LNCaP clone FGC (cell line): Measurements from ENCODE around the gene ANKRD39.
A peak's percentile ranks its signal among the peaks of the same experiment; 100 is the strongest.

Source experiments
- DNase-seq: peaks from one replicate; pipeline ENCODE4 v3.0.0-alpha.2; 2011; ENCODE audit warnings: low read depth
- H3K4me3 ChIP-seq: 2 replicates; pipeline ENCODE4 v1.5.1; 2011; ENCODE audit warnings: mild to moderate bottlenecking, low read depth, low read length, control low read depth
- CTCF ChIP-seq: IDR thresholded peaks from 2 replicates; pipeline ENCODE4 v1.5.1; 2012; ENCODE audit warnings: mild to moderate bottlenecking; ENCODE audit not compliant: control insufficient read depth, insufficient read depth; ENCODE audit errors: extremely low read depth

The ANKRD39 gene

DNA sequence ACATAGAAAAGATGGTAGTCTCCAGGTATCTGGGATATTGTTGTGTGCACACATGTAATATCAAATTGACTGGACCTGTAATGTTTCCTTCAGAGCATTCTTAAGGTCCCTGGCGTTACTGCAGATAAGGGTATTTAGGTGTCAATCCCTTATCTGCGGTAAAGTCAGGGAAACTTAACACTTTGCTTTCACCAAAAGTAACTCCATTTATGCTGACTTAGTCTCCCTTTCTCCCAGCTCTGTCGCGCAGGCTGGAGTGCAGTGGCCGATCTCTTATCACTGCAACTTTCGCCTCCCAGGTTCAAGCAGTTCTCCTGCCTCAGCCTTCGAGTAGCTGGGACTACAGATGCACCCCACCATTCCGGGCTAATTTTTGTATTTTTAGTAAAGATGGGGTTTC lies 39.9 kb downstream of the ANKRD39 start:
- H3K4me3 ChIP-seq, result peak overlapping the region; percentile 63
- TF ChIP-seq CTCF, result no peak
- no peak for DNase-seq

DNA sequence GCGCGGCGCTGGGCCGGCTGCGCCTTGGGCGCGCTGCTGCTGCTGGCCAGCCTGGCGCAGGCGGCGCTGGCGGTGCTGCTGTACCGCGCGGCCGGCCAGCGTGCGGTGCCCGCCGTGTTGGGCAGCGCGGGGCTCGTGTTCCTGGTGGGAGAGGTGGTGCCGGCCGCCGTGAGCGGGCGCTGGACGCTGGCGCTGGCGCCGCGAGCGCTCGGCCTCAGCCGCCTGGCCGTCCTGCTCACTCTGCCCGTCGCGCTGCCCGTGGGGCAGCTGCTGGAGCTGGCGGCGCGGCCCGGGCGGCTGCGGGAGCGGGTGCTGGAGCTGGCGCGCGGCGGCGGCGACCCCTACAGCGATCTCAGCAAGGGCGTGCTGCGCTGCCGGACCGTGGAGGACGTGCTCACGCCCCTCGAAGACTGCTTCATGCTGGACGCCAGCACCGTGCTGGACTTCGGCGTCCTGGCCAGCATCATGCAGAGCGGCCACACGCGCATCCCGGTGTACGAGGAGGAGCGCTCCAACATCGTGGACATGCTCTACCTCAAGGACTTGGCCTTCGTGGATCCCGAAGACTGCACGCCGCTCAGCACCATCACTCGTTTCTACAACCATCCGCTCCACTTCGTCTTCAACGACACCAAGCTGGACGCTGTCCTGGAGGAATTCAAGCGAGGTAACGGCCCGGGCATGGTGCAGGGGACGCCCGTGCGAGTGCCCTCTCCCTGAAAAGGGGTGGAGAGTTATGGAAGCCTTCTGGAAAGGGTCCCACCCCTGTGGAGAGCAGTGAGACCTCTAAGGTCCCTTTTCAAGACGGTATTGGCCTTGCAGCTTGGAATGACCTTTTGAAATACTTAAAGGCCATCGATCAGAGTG lies 40.7 kb downstream of the ANKRD39 start:
- H3K4me3 ChIP-seq, result peak overlapping the region; percentile 63
- no peak for DNase-seq
- no peak for TF ChIP-seq CTCF

DNA sequence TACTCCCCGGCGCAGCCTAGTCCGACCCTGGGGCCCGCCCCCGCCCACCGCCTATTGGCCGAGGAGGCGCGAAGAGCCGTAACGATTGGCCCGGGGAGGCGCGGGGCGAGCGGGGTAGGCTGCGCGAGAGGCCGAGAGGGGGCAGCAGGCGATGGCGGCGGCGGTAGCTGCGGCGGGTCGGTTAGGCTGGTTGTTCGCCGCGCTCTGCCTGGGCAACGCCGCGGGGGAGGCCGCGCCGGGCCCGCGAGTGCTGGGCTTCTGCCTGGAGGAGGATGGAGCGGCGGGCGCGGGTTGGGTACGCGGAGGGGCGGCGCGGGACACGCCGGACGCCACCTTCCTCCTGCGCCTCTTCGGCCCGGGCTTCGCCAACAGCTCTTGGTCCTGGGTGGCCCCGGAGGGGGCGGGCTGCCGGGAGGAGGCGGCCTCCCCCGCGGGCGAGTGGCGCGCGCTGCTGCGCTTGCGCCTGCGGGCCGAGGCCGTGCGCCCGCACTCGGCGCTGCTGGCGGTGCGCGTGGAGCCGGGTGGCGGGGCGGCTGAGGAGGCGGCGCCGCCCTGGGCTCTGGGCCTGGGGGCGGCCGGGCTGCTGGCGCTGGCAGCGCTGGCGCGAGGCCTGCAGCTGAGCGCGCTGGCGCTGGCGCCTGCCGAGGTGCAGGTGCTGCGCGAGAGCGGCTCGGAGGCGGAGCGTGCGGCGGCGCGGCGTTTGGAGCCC lies 41.5 kb downstream of the ANKRD39 start, which contains the start of gene CNNM3:
Gene CNNM3 (plus strand): TSS at position 142 of the 709 bp plus-strand sequence. CDS start 10 bp downstream, at position 152.
- DNase-seq, result peak; percentile 69
- peak within 1 kb of the TSS; percentile 63 for H3K4me3 ChIP-seq
- TF ChIP-seq CTCF, result peak; percentile 43

- peak overlapping the region; percentile 58 for H3K4me3 ChIP-seq
- no peak for TF ChIP-seq CTCF
- DNase-seq, result no peak
Measured at GRCh38 chr2:96815326-96816126, 42.3 kb downstream of the ANKRD39 start.

DNA sequence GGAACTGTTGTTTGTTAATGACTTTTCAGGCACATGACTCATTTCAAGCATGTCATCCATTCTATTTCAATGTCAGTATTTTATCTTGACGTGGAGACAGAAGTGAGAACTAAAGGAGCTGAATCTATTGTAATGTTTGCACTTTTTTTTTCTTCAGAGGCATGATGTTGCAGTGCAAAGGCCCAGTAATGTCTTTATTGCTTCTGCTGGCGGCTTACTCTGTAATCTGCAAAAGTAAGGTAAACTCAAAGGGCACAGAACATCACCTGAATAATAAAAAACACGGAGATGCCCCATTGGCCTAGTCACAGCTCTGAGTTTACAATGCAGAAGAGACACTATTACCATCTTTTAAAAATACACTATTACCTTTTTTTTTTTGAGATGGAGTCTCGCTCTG lies 44.2 kb downstream of the ANKRD39 start:
- TF ChIP-seq CTCF, result no peak
- H3K4me3 ChIP-seq, result no peak overlapping the region
- DNase-seq, result no peak

GRCh38 chr2:96811917-96812316 lies 45.9 kb downstream of the ANKRD39 start:
- no peak for TF ChIP-seq CTCF
- H3K4me3 ChIP-seq, result no peak overlapping the region
- no peak for DNase-seq
